HEK293 (cell line): ENCODE results near the gene ITGB1.

ENCODE experiments used
- CTCF ChIA-PET: fragments of 350-600 bp; formaldehyde crosslinking; extraction: SDS; loops from one replicate; lab custom pipeline; 2021; ENCODE audit warnings: antibody characterized with exemption; lab: Yijun Ruan, JAX
- POLR2A ChIA-PET: fragments of 300-600 bp; formaldehyde crosslinking; extraction: SDS; loops from one replicate; lab custom pipeline; 2020; ENCODE audit warnings: antibody characterized with exemption, inconsistent platforms; lab: Yijun Ruan, JAX
- H3K27ac ChIP-seq: fragments of 200-500 bp; sonication (Bioruptor generic); 2 replicates; pipeline ENCODE4 v1.5.1; 2014; ENCODE audit warnings: low read depth, low read length, control low read depth, inconsistent platforms; ENCODE audit errors: extremely low read depth
- H3K36me3 ChIP-seq, 2 experiments: fragments of 200-500 bp in 1 of 2; sonication (Bioruptor generic) in 1 of 2; 1 replicate in 1 of 2; 2 replicates in 1 of 2; pipeline ENCODE4 v1.5.1; 2014 to 2017; ENCODE audit warnings: inconsistent platforms in 2 of 2, low read length in 2 of 2; ENCODE audit not compliant: control insufficient read depth in 2 of 2, insufficient read depth in 1 of 2
- H3K4me1 ChIP-seq: fragments of 200-500 bp; sonication (Bioruptor generic); 2 replicates; pipeline ENCODE4 v1.5.1; 2014; ENCODE audit warnings: mild to moderate bottlenecking, low read length, inconsistent platforms; ENCODE audit not compliant: control insufficient read depth, insufficient read depth
- H3K4me3 ChIP-seq: 2 replicates; pipeline ENCODE4 v1.5.1; 2011; ENCODE audit warnings: low read depth, mild to moderate bottlenecking, control low read depth, low read length, moderate library complexity
- H3K9me3 ChIP-seq: fragments of 200-500 bp; sonication (Bioruptor generic); 2 replicates; pipeline ENCODE4 v1.5.1; 2014; ENCODE audit warnings: low read depth, low read length, inconsistent platforms; ENCODE audit not compliant: control insufficient read depth, insufficient read depth
- KLF16 ChIP-seq: fragments of 450-650 bp; formaldehyde crosslinking; IDR thresholded peaks from 2 replicates; pipeline ENCODE4 v1.5.1; 2017; ENCODE audit warnings: missing biosample characterization, missing genetic modification characterization
- OSR2 ChIP-seq: fragments of 450-650 bp; formaldehyde crosslinking; IDR thresholded peaks from 2 replicates; pipeline ENCODE4 v1.5.1; 2016; ENCODE audit warnings: missing biosample characterization, missing genetic modification characterization
- RBAK ChIP-seq: fragments of 450-650 bp; formaldehyde crosslinking; IDR thresholded peaks from 2 replicates; pipeline ENCODE4 v1.5.1; 2016; ENCODE audit warnings: missing biosample characterization, missing genetic modification characterization
- WT1 ChIP-seq: fragments of 450-650 bp; formaldehyde crosslinking; IDR thresholded peaks from 2 replicates; pipeline ENCODE4 v1.5.1; 2016; ENCODE audit warnings: missing biosample characterization, missing genetic modification characterization
- ZBTB17 ChIP-seq: fragments of 450-650 bp; formaldehyde crosslinking; IDR thresholded peaks from 2 replicates; pipeline ENCODE4 v1.5.1; 2016; ENCODE audit warnings: missing biosample characterization, missing genetic modification characterization
- ZBTB20 ChIP-seq: fragments of 450-650 bp; formaldehyde crosslinking; IDR thresholded peaks from 2 replicates; pipeline ENCODE4 v1.5.1; 2016; ENCODE audit warnings: missing biosample characterization, missing genetic modification characterization
- ZNF133 ChIP-seq: fragments of 450-650 bp; formaldehyde crosslinking; IDR thresholded peaks from 2 replicates; pipeline ENCODE4 v1.5.1; 2016; ENCODE audit warnings: missing biosample characterization, missing genetic modification characterization
- ZNF19 ChIP-seq: fragments of 450-650 bp; formaldehyde crosslinking; IDR thresholded peaks from 2 replicates; pipeline ENCODE4; 2016; ENCODE audit warnings: missing biosample characterization, missing genetic modification characterization, low read depth
- ZNF23 ChIP-seq: fragments of 450-650 bp; formaldehyde crosslinking; IDR thresholded peaks from 2 replicates; pipeline ENCODE4 v1.5.1; 2016; ENCODE audit warnings: missing biosample characterization, missing genetic modification characterization, borderline replicate concordance
- ZNF335 ChIP-seq: fragments of 450-650 bp; formaldehyde crosslinking; conservative IDR thresholded peaks from 2 replicates; pipeline ENCODE4 v1.5.1; 2016; ENCODE audit warnings: missing biosample characterization, missing genetic modification characterization
- ZNF341 ChIP-seq: fragments of 450-650 bp; formaldehyde crosslinking; IDR thresholded peaks from 2 replicates; pipeline ENCODE4; 2016; ENCODE audit warnings: low read depth, missing biosample characterization, missing genetic modification characterization
- ZNF426 ChIP-seq: fragments of 450-650 bp; formaldehyde crosslinking; IDR thresholded peaks from 2 replicates; pipeline ENCODE4 v1.5.1; 2017; ENCODE audit warnings: missing biosample characterization, missing genetic modification characterization, mild to moderate bottlenecking, inconsistent platforms, moderate library complexity
- ZNF561 ChIP-seq: fragments of 450-650 bp; IDR thresholded peaks from 2 replicates; pipeline ENCODE4 v1.5.1; 2018; ENCODE audit warnings: missing biosample characterization, missing genetic modification characterization, borderline replicate concordance
- ZNF600 ChIP-seq: fragments of 450-650 bp; formaldehyde crosslinking; IDR thresholded peaks from 2 replicates; pipeline ENCODE4 v1.5.1; 2016; ENCODE audit warnings: missing biosample characterization, missing genetic modification characterization
- ZNF624 ChIP-seq: fragments of 450-650 bp; formaldehyde crosslinking; IDR thresholded peaks from 2 replicates; pipeline ENCODE4 v1.5.1; 2017; ENCODE audit warnings: missing biosample characterization, missing genetic modification characterization
- ZNF660 ChIP-seq: fragments of 450-650 bp; IDR thresholded peaks from 2 replicates; pipeline ENCODE4 v1.5.1; 2018; ENCODE audit warnings: missing biosample characterization, mild to moderate bottlenecking, missing genetic modification characterization
- ZNF707 ChIP-seq: fragments of 450-650 bp; formaldehyde crosslinking; IDR thresholded peaks from 2 replicates; pipeline ENCODE4 v1.5.1; 2016; ENCODE audit warnings: missing biosample characterization, missing genetic modification characterization
- TF ChIP-seq, protein P1 (sequence below): fragments of 450-650 bp; formaldehyde crosslinking; IDR thresholded peaks from 2 replicates; pipeline ENCODE4 v1.5.1; 2017; ENCODE audit warnings: missing biosample characterization, missing genetic modification characterization
- TF ChIP-seq, protein P2 (sequence below): fragments of 450-650 bp; formaldehyde crosslinking; IDR thresholded peaks from 2 replicates; pipeline ENCODE4 v1.5.1; 2016; ENCODE audit warnings: missing biosample characterization, missing genetic modification characterization, borderline replicate concordance
- TF ChIP-seq, protein P3 (sequence below): fragments of 450-650 bp; formaldehyde crosslinking; IDR thresholded peaks from 2 replicates; pipeline ENCODE4 v1.5.1; 2016; ENCODE audit warnings: missing biosample characterization, missing genetic modification characterization
- TF ChIP-seq, protein P4 (sequence below): fragments of 450-650 bp; formaldehyde crosslinking; IDR thresholded peaks from 2 replicates; pipeline ENCODE4 v1.5.1; 2016; ENCODE audit warnings: missing biosample characterization, missing genetic modification characterization
- TF ChIP-seq, protein P5 (sequence below): fragments of 450-650 bp; formaldehyde crosslinking; IDR thresholded peaks from 2 replicates; pipeline ENCODE4 v1.5.1; 2016; ENCODE audit warnings: missing biosample characterization, missing genetic modification characterization
- TF ChIP-seq, protein P6 (sequence below): fragments of 450-650 bp; formaldehyde crosslinking; IDR thresholded peaks from 2 replicates; pipeline ENCODE4 v1.5.1; 2017; ENCODE audit warnings: missing biosample characterization, missing genetic modification characterization

Gene ITGB1

DNA sequence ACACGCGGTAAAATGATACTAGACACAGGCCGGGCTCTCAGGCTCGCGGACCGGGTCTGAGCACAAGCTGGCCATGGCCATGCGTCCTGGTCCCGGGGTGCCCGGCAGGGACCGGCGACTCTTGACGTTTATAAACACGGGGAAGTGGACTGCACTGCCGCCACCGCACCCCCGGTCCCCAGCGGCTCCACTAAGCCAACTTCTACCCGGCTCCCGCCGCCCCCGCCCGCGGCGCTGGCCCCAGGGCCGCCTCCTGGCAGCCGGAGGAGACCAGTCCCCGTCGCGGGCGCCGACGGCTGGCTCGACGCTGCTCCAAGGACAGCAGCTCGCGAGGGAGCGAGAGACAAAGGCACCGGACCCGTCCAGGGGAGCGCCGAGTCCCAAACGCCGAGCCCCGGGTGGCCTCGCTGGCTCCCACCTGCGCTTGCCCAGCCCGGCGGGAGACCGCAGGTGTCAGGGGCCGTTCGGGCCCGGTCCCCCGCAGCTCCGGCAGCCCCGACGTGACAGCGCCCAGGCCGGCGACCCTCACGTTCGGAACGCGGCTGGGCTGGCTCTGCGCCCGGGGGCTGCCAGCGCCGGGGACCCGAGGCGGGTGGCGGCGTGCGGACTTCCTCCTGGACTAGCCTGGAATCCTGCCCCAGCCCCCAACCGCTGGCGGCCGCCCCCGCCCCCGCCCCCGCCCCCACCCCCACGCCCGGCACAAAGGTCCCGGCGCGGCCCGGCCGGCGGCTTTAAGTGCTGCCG lies 517 bp downstream of the ITGB1 start (continued):
- TF ChIP-seq ZNF561 = 0 out of 2 replicates have a peak, but pooled peaks have one; percentile 52
- TF ChIP-seq, protein P1, sequence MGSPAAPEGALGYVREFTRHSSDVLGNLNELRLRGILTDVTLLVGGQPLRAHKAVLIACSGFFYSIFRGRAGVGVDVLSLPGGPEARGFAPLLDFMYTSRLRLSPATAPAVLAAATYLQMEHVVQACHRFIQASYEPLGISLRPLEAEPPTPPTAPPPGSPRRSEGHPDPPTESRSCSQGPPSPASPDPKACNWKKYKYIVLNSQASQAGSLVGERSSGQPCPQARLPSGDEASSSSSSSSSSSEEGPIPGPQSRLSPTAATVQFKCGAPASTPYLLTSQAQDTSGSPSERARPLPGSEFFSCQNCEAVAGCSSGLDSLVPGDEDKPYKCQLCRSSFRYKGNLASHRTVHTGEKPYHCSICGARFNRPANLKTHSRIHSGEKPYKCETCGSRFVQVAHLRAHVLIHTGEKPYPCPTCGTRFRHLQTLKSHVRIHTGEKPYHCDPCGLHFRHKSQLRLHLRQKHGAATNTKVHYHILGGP (tag by site-specific recombination) = no peak
- TF ChIP-seq ZBTB17 = peak; percentile 31; the same call in 1 of the 2 replicates
- 0 out of 2 replicates have a peak, but pooled peaks have one; percentile 46 for TF ChIP-seq KLF16 (tag by site-specific recombination)
- no peak for TF ChIP-seq ZNF624 (tag by site-specific recombination)
- TF ChIP-seq ZNF19 (tag by site-specific recombination) = no peak
- peak; percentile 32; the same call in 1 of the 2 replicates for TF ChIP-seq ZNF660 (tag by site-specific recombination)
- TF ChIP-seq ZNF341 = 0 out of 2 replicates have a peak, but pooled peaks have one; percentile 8
- TF ChIP-seq, protein P2, sequence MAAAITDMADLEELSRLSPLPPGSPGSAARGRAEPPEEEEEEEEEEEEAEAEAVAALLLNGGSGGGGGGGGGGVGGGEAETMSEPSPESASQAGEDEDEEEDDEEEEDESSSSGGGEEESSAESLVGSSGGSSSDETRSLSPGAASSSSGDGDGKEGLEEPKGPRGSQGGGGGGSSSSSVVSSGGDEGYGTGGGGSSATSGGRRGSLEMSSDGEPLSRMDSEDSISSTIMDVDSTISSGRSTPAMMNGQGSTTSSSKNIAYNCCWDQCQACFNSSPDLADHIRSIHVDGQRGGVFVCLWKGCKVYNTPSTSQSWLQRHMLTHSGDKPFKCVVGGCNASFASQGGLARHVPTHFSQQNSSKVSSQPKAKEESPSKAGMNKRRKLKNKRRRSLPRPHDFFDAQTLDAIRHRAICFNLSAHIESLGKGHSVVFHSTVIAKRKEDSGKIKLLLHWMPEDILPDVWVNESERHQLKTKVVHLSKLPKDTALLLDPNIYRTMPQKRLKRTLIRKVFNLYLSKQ = no peak

DNA sequence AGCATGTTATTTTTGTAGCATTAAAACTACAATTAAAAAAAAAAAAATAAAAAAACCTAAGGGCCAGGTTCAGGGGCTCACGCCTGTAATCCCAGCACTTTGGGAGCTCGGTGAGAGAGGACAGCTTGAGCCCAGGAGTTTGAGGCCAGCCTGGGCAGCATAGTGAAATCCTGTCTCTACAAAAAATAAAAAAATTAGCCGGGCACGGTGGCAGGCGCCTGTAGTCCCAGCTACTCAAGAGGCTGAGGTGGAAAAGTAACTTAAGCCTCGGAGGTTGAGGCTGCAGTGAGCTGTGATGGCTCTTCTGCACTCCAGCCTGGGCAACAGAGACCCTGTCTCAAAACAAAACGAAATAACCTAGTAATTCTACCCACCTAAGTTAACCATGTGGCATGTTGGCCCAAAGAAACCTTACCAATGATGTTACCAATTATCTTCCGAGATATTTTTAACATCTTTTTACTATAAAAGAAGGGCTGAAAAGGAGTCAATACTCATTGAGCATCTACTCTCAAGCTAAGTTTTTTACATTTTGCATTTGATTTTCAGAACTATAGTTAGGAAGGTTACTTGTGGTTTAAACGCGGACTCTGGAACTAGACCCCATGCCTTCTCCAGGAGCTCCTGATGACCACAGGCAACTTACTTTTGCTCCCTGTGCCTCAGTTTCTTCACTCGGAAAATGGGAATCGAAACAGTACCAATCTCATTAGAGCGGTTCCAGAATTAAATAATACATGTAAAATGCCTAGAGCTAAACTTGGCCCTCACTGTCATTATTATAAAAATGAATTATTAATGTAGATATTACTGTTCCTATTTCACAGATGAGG lies 1.4 kb downstream of the ITGB1 start:
- peak overlapping the region; percentile 92 for H3K4me3 ChIP-seq
- no peak overlapping the region; the same call in 1 of the 2 replicates for H3K27ac ChIP-seq
- peaks cover 12% of the 10 kb centered on the region for H3K4me1 ChIP-seq
- POLR2A ChIA-PET = interaction anchor here (1.2 to 7.2 kb wide), 3 partner anchors 15 to 25 kb away, joined by 3 to 44 read pairs (median 5); no protein-coding TSS in a partner anchor
- H3K9me3 ChIP-seq = no peaks in the 10 kb centered on the region
- CTCF ChIA-PET = interaction anchor here (0.6 to 1.8 kb wide), 3 partner anchors 53 to 520 kb away, joined by 3 to 14 read pairs (median 5); no protein-coding TSS in a partner anchor
- H3K36me3 ChIP-seq = no peaks in the 10 kb centered on the region
- TF ChIP-seq ZNF600 (peak; percentile 83), ZBTB20 (tag by site-specific recombination) (peak; percentile 43; the same call in 1 of the 2 replicates), RBAK (no peak), ZNF426 (no peak), ZNF707 (no peak), ZNF335 (tag by site-specific recombination) (peak; percentile 78), OSR2 (peak; percentile 64), ZNF133 (no peak), WT1 (tag by site-specific recombination) (no peak), ZNF23 (tag by site-specific recombination) (no peak)
- TF ChIP-seq, protein P3, sequence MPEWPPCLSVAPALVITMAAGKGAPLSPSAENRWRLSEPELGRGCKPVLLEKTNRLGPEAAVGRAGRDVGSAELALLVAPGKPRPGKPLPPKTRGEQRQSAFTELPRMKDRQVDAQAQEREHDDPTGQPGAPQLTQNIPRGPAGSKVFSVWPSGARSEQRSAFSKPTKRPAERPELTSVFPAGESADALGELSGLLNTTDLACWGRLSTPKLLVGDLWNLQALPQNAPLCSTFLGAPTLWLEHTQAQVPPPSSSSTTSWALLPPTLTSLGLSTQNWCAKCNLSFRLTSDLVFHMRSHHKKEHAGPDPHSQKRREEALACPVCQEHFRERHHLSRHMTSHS = no peak
- TF ChIP-seq, protein P4, sequence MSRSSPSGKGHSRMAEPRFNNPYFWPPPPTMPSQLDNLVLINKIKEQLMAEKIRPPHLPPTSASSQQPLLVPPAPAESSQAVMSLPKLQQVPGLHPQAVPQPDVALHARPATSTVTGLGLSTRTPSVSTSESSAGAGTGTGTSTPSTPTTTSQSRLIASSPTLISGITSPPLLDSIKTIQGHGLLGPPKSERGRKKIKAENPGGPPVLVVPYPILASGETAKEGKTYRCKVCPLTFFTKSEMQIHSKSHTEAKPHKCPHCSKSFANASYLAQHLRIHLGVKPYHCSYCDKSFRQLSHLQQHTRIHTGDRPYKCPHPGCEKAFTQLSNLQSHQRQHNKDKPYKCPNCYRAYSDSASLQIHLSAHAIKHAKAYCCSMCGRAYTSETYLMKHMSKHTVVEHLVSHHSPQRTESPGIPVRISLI (tag by site-specific recombination) = peak; percentile 55; the same call in 1 of the 2 replicates
- TF ChIP-seq, protein P5, sequence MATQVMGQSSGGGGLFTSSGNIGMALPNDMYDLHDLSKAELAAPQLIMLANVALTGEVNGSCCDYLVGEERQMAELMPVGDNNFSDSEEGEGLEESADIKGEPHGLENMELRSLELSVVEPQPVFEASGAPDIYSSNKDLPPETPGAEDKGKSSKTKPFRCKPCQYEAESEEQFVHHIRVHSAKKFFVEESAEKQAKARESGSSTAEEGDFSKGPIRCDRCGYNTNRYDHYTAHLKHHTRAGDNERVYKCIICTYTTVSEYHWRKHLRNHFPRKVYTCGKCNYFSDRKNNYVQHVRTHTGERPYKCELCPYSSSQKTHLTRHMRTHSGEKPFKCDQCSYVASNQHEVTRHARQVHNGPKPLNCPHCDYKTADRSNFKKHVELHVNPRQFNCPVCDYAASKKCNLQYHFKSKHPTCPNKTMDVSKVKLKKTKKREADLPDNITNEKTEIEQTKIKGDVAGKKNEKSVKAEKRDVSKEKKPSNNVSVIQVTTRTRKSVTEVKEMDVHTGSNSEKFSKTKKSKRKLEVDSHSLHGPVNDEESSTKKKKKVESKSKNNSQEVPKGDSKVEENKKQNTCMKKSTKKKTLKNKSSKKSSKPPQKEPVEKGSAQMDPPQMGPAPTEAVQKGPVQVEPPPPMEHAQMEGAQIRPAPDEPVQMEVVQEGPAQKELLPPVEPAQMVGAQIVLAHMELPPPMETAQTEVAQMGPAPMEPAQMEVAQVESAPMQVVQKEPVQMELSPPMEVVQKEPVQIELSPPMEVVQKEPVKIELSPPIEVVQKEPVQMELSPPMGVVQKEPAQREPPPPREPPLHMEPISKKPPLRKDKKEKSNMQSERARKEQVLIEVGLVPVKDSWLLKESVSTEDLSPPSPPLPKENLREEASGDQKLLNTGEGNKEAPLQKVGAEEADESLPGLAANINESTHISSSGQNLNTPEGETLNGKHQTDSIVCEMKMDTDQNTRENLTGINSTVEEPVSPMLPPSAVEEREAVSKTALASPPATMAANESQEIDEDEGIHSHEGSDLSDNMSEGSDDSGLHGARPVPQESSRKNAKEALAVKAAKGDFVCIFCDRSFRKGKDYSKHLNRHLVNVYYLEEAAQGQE (tag by site-specific recombination) = no peak
- TF ChIP-seq, protein P6, sequence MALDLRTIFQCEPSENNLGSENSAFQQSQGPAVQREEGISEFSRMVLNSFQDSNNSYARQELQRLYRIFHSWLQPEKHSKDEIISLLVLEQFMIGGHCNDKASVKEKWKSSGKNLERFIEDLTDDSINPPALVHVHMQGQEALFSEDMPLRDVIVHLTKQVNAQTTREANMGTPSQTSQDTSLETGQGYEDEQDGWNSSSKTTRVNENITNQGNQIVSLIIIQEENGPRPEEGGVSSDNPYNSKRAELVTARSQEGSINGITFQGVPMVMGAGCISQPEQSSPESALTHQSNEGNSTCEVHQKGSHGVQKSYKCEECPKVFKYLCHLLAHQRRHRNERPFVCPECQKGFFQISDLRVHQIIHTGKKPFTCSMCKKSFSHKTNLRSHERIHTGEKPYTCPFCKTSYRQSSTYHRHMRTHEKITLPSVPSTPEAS (tag by site-specific recombination) = no peak
